ENCODE results near the gene MPI.

MPI gene

DNA sequence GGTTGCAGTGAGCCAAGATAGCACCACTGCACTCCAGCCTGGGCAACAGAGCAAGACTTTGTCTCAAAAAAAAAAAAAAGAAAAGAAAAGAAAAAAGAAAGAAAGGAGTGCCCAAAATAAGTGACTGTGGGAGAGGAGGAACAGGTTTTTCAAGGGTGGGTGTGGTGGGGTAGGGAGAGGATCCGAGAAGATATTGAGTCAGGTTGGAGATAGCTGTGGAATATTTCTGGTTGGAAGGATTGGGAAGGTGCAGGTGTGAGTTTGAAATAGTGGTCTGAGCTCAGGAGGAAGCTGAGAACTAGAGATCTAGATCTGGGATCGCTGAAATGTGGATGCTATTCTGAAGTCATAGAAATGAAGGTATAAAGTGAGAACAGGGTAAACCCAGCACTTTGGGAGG lies 24.5 kb upstream of the MPI start:
- H3K4me1 ChIP-seq (ENCODE audit: low read depth, poor library complexity, severe bottlenecking) = peaks cover 14% of the 10 kb centered on the region
- no peak overlapping the region for H3K27ac ChIP-seq
- TF ChIP-seq, protein P1, sequence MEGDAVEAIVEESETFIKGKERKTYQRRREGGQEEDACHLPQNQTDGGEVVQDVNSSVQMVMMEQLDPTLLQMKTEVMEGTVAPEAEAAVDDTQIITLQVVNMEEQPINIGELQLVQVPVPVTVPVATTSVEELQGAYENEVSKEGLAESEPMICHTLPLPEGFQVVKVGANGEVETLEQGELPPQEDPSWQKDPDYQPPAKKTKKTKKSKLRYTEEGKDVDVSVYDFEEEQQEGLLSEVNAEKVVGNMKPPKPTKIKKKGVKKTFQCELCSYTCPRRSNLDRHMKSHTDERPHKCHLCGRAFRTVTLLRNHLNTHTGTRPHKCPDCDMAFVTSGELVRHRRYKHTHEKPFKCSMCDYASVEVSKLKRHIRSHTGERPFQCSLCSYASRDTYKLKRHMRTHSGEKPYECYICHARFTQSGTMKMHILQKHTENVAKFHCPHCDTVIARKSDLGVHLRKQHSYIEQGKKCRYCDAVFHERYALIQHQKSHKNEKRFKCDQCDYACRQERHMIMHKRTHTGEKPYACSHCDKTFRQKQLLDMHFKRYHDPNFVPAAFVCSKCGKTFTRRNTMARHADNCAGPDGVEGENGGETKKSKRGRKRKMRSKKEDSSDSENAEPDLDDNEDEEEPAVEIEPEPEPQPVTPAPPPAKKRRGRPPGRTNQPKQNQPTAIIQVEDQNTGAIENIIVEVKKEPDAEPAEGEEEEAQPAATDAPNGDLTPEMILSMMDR (conservative IDR thresholded peaks at IDR 0.05; ENCODE audit: low read depth, low read length) = no peak
- no peak overlapping the region for H3K4me2 ChIP-seq
- no peak overlapping the region for H2AFZ ChIP-seq (ENCODE audit: low read depth)
- no peaks in the 10 kb centered on the region for H3K27me3 ChIP-seq (ENCODE audit: insufficient read depth, low read depth)
- H3K9ac ChIP-seq = no peak overlapping the region
- H3K36me3 ChIP-seq (ENCODE audit: insufficient read depth) = no peaks in the 10 kb centered on the region; the same call in 1 of the 2 replicates
- no peak overlapping the region for H3K4me3 ChIP-seq (IDR thresholded peaks at IDR 0.05; ENCODE audit: insufficient read depth, low read depth, low read length)
- peaks cover 34% of the 10 kb centered on the region; the same call in 1 of the 2 replicates for H3K79me2 ChIP-seq (ENCODE audit: insufficient read depth, low read depth)
- H4K20me1 ChIP-seq (ENCODE audit: insufficient read depth) = no peaks in the 10 kb centered on the region

DNA sequence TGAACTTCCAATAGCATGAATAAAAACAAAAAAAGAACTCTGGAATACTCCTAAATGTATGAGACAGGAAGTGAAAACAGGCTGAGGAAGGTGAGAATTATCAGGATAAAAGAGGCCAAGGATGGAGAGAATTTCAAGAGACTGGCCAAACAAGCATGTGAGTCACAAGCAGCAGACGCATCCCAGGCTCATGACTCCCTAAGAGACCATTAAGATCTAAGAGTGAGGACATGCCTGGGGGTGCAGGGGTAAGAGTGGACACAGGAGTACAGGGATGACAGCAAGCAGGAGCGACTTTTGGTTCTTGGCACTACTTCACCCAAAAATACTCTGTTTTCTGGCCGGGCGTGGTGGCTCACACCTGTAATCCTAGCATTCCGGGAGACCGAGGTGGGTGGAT lies 23.8 kb upstream of the MPI start:
- Histone ChIP-seq H2AFZ (ENCODE audit: low read depth) (no peak overlapping the region), H4K20me1 (ENCODE audit: insufficient read depth) (no peaks in the 10 kb centered on the region), H3K4me2 (no peak overlapping the region), H3K36me3 (ENCODE audit: insufficient read depth) (no peaks in the 10 kb centered on the region; the same call in 1 of the 2 replicates), H3K27ac (no peak overlapping the region), H3K79me2 (ENCODE audit: insufficient read depth, low read depth) (peaks cover 39% of the 10 kb centered on the region; the same call in 1 of the 2 replicates), H3K9ac (no peak overlapping the region), H3K27me3 (ENCODE audit: insufficient read depth, low read depth) (no peaks in the 10 kb centered on the region), H3K4me1 (ENCODE audit: low read depth, poor library complexity, severe bottlenecking) (peaks cover 21% of the 10 kb centered on the region), H3K4me3 (IDR thresholded peaks at IDR 0.05; ENCODE audit: insufficient read depth, low read depth, low read length) (no peak overlapping the region)
- TF ChIP-seq, protein P1 (conservative IDR thresholded peaks at IDR 0.05; ENCODE audit: low read depth, low read length) = no peak

DNA sequence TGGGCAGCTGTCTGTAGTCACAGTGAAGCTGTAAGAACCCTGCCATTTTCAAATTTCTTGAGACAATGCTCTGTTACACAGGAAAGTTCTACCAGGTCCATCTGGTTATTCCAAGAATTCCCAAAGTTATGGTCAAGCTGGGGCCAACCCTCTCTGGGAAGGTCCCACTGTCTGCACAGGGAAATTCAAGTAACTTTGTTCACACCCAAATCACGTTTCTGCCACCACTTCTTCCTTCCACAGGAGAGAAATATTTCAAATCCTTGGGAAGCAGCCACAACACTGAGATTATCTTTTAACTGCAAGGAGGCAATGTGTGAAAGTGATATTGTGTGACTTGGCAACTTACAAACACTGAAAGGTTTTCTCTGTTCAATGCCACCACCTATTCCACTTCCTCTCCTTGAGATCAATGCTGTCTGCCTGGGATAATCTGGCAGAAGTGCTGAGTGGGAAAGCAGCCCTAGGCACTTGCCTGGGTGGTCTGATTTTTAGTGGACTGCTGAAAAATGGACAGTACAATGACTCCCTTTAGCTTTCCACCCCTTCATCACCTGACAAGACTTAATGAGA lies 22.3 kb upstream of the MPI start:
- Histone ChIP-seq H3K27ac (no peak overlapping the region), H3K36me3 (ENCODE audit: insufficient read depth) (no peaks in the 10 kb centered on the region; the same call in 1 of the 2 replicates), H3K79me2 (ENCODE audit: insufficient read depth, low read depth) (peaks cover 54% of the 10 kb centered on the region; the same call in 1 of the 2 replicates), H3K9ac (no peak overlapping the region), H3K4me3 (IDR thresholded peaks at IDR 0.05; ENCODE audit: insufficient read depth, low read depth, low read length) (no peak overlapping the region), H4K20me1 (ENCODE audit: insufficient read depth) (no peaks in the 10 kb centered on the region), H3K4me2 (no peak overlapping the region), H3K27me3 (ENCODE audit: insufficient read depth, low read depth) (no peaks in the 10 kb centered on the region), H2AFZ (ENCODE audit: low read depth) (no peak overlapping the region), H3K4me1 (ENCODE audit: low read depth, poor library complexity, severe bottlenecking) (peaks cover 23% of the 10 kb centered on the region)
- TF ChIP-seq, protein P1 (conservative IDR thresholded peaks at IDR 0.05; ENCODE audit: low read depth, low read length) = no peak

DNA sequence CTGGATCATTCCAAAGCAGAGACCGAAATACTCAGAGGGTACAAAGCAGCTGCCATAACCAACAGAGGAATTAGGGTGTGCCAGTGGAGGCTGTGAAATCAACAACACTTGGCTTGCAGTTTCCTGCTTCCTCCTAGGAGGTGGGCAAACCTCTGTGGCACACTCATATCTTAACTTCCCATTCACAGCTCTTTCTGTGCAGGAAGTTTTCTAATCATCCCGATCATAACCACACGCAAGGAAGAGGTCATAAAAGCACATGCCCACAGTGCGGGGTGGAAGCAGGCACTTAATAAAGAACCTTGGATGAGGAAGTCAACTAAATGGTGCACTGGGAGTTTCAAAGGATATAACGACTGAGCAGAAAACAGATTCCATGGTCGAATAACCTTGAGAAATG lies 21.8 kb upstream of the MPI start:
- Histone ChIP-seq H3K4me2 (no peak overlapping the region), H3K79me2 (ENCODE audit: insufficient read depth, low read depth) (peaks cover 57% of the 10 kb centered on the region; the same call in 1 of the 2 replicates), H3K4me3 (IDR thresholded peaks at IDR 0.05; ENCODE audit: insufficient read depth, low read depth, low read length) (no peak overlapping the region), H3K36me3 (ENCODE audit: insufficient read depth) (no peaks in the 10 kb centered on the region; the same call in 1 of the 2 replicates), H4K20me1 (ENCODE audit: insufficient read depth) (no peaks in the 10 kb centered on the region), H3K27me3 (ENCODE audit: insufficient read depth, low read depth) (no peaks in the 10 kb centered on the region), H3K4me1 (ENCODE audit: low read depth, poor library complexity, severe bottlenecking) (peaks cover 23% of the 10 kb centered on the region), H3K27ac (no peak overlapping the region), H3K9ac (no peak overlapping the region), H2AFZ (ENCODE audit: low read depth) (no peak overlapping the region)
- TF ChIP-seq, protein P1 (conservative IDR thresholded peaks at IDR 0.05; ENCODE audit: low read depth, low read length) = no peak
